AG04450 (cell line): ENCODE measurements around the gene EVI5L. TPM values are rescaled to one million over a fixed set of nuclear protein-coding genes. Genes with fewer than 3 reads are reported as not detected.

ENCODE experiments used
- CTCF ChIA-PET: fragments of 300-600, 350-600 bp; formaldehyde crosslinking; extraction: SDS; loops from one replicate; lab custom pipeline; 2022; ENCODE audit warnings: antibody characterized with exemption, inconsistent platforms; lab: Charles Lee
- POLR2A ChIA-PET: fragments of 350-600 bp; formaldehyde crosslinking; extraction: SDS; loops from one replicate; lab custom pipeline; 2021; ENCODE audit warnings: antibody characterized with exemption, inconsistent platforms; lab: Yijun Ruan, JAX
- DNase-seq: peaks from one replicate; pipeline ENCODE4 v3.0.0-alpha.2; 2011; ENCODE audit warnings: low read depth, low spot score
- H3K27ac ChIP-seq: one replicate; pipeline ENCODE4 v1.5.1; 2012; ENCODE audit warnings: low read depth, low read length, control low read depth
- H3K27me3 ChIP-seq: one replicate; pipeline ENCODE4 v1.6.0; 2012; ENCODE audit warnings: low read length; ENCODE audit not compliant: control insufficient read depth, insufficient read depth
- H3K4me3 ChIP-seq: 2 replicates; pipeline ENCODE4 v1.5.1; 2011; ENCODE audit warnings: mild to moderate bottlenecking, low read depth, low read length, control low read depth
- H3K9me3 ChIP-seq: 2 replicates; pipeline ENCODE4 v1.5.1; 2012; ENCODE audit warnings: low read length; ENCODE audit not compliant: control insufficient read depth, insufficient read depth
- polyA plus RNA-seq: library from polyadenylated mRNA; depleted of rRNA; stranded (reverse); fragments of >200 nt; gene quantifications from 2 replicates; pipeline ENCODE4 v1.2.3, GENCODE V29; 2011
- TF ChIP-seq, protein P1 (sequence below): IDR thresholded peaks from 2 replicates; pipeline ENCODE4 v1.5.1; 2011; ENCODE audit warnings: low read depth, low read length, control low read depth, inconsistent platforms

The EVI5L gene
- polyA plus RNA-seq, 1 experiment = 6.7 TPM

DNA sequence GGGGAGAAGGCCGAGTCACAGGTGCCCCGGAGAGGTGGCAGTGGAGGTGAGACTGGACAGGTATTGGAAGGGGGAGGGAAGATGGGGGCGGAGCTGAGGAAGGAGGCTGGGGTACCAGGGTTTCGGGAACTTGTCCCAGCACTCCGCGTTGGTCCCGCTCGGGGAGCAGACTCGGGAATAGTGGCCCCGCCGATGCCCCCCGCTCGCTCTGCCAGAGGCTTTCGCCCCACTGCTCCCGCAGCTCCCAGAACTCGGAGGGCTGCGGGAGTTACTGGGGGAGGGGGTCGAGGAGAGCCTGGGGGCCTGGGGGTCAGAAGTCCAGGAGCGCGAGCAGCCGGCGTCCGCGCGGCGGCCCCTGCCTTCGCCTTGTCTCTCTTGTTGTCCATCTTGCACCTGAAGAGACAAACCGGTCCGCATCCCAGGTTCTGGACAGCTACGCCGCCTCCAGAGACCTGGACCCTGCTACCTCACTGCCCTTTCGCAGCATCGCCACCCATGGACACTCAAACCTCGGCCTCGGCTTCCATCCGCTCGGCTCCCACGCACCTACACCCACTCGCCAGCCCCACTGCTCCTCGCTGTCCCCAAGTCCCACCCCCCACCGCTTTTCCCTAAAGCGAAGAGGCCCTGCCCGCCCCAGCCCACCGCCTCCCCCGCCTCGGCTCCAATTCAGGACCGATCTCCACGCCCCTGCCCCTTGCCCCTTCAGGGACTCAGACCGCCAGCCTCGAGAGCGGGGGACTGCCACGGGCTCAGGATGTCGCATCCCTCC lies 43.5 kb downstream of the EVI5L start:
- Histone ChIP-seq H3K9me3 (peaks cover 3% of the 10 kb centered on the region; the same call in 1 of the 2 replicates), H3K27me3 (peaks cover 34% of the 10 kb centered on the region), H3K27ac (no peak overlapping the region), H3K4me3 (no peak overlapping the region)
- ChIA-PET CTCF (no interaction called here), POLR2A (no interaction called here)
- no peak for DNase-seq
- TF ChIP-seq, protein P1, sequence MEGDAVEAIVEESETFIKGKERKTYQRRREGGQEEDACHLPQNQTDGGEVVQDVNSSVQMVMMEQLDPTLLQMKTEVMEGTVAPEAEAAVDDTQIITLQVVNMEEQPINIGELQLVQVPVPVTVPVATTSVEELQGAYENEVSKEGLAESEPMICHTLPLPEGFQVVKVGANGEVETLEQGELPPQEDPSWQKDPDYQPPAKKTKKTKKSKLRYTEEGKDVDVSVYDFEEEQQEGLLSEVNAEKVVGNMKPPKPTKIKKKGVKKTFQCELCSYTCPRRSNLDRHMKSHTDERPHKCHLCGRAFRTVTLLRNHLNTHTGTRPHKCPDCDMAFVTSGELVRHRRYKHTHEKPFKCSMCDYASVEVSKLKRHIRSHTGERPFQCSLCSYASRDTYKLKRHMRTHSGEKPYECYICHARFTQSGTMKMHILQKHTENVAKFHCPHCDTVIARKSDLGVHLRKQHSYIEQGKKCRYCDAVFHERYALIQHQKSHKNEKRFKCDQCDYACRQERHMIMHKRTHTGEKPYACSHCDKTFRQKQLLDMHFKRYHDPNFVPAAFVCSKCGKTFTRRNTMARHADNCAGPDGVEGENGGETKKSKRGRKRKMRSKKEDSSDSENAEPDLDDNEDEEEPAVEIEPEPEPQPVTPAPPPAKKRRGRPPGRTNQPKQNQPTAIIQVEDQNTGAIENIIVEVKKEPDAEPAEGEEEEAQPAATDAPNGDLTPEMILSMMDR = no peak

DNA sequence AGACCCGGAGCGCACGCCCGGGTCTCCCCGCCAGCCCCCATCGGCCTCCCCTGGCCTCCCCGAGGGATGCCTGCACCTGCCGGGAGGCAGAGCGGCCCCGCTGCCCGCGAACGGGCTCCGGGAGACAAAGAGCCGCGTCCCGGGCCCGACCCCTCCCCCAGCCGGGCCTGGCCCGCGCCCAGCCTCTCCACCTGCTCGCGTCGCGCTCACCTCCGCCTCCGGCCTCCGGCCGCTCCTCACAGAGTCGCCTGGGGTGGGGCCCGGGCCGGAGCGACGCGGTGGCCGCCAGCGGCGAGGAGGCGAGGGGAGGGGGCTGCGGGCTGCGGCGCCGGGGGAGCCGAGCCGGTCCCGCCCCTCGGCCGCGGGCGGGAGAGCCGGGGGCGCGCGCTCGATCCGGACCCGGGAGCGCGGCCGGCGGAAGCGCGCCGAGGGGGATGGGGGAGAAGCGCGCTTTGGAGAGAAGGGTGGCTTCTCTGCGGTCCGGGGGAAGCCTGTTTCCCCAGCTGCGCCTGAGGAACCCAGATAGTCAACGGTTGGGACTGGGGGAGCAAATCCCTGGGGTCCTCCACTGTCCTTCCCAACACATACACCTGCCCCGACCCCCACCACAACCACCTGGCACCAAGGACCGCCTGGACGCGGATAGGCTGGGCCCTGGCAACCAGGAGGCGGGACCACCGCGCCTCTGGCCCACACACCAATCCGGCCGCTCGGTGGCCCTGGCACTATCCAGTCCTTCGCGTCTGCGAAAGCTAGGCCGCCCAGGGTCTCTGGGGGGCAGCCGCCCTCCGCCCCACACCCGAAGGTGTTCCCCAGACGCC lies 44.3 kb downstream of the EVI5L start, which contains the start of gene PRR36:
TSS of gene PRR36 (minus strand) at position 315 of the 821 bp plus-strand sequence. CDS start 701 bp downstream, outside the sequence.
- Histone ChIP-seq H3K27ac (no peak within 1 kb of the TSS), H3K4me3 (peak within 1 kb of the TSS; percentile 44), H3K9me3 (no peaks in the 10 kb centered on the region; the same call in 1 of the 2 replicates), H3K27me3 (peaks cover 34% of the 10 kb centered on the region)
- no peak for DNase-seq
- ChIA-PET POLR2A (no interaction called here), CTCF (no interaction called here)
- TF ChIP-seq, protein P1 = no peak

- ChIA-PET POLR2A (no interaction called here), CTCF (no interaction called here)
- TF ChIP-seq, protein P1 = no peak
- no peak overlapping the region for H3K27ac ChIP-seq
- no peaks in the 10 kb centered on the region; the same call in 1 of the 2 replicates for H3K9me3 ChIP-seq
- peaks cover 34% of the 10 kb centered on the region for H3K27me3 ChIP-seq
- H3K4me3 ChIP-seq = no peak overlapping the region
- DNase-seq = no peak
These were observed 44.9 kb downstream of the EVI5L start for GRCh38 chr19:7874897-7875273.

DNA sequence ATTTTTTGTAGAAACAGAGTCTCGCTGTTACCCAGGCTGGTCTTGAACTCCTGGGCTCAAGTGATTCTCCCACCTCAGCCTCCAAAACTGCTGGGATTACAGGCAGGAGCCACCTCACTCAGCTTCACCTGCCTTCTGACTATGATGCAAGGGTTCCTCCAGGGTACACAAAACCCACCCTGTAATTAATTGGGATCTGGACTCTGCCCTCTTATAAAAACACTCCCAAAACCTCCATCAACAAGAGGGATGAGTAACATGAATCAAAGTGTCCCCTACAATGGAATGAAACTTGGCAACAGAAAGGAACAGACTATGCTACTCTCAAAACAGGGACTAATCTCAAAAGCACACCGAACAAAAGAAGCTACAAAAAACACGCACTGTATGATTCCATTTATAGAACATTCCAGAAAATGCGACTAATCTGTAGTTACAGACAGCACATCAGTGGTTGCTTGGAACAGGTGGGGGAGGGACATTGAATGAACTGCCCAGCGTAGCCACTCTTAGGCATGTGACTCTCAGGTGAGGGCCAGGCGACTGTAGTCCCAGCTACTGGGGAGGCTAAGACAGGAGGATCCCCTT lies 47.3 kb downstream of the EVI5L start:
- Histone ChIP-seq H3K27me3 (peaks cover 38% of the 10 kb centered on the region), H3K9me3 (no peaks in the 10 kb centered on the region; the same call in 1 of the 2 replicates), H3K4me3 (no peak overlapping the region), H3K27ac (no peak overlapping the region)
- CTCF ChIA-PET = interaction anchor here (1.8 kb wide), 1 partner anchor 8 kb away, joined by 8 read pairs; no protein-coding TSS in a partner anchor
- DNase-seq = no peak
- POLR2A ChIA-PET = interaction anchor here (0.6 kb wide), 1 partner anchor 47 kb away, joined by 9 read pairs; no protein-coding TSS in a partner anchor
- TF ChIP-seq, protein P1 = no peak
